HEK293T (cell line): ENCODE results near the gene PWWP3B.

ENCODE experiments used
- ARNT ChIP-seq: fragments of 450-650 bp; IDR thresholded peaks from 2 replicates; pipeline ENCODE4 v1.6.1; 2017; ENCODE audit warnings: mild to moderate bottlenecking
- BHLHE40 ChIP-seq: fragments of 450-650 bp; IDR thresholded peaks from 2 replicates; pipeline ENCODE4 v1.6.1; 2016; ENCODE audit warnings: mild to moderate bottlenecking, moderate library complexity, borderline replicate concordance
- FOXA1 ChIP-seq: fragments of 450-650 bp; IDR thresholded peaks from 2 replicates; pipeline ENCODE4 v1.6.1; 2016; ENCODE audit warnings: mild to moderate bottlenecking
- FOXK2 ChIP-seq: fragments of 450-650 bp; IDR thresholded peaks from 2 replicates; pipeline ENCODE4 v1.6.1; 2016; ENCODE audit warnings: mild to moderate bottlenecking
- FOXM1 ChIP-seq: fragments of 450-650 bp; IDR thresholded peaks from 2 replicates; pipeline ENCODE4 v1.6.1; 2017; ENCODE audit warnings: mild to moderate bottlenecking, borderline replicate concordance
- LEF1 ChIP-seq: fragments of 450-650 bp; IDR thresholded peaks from 2 replicates; pipeline ENCODE4 v1.6.1; 2017; ENCODE audit warnings: mild to moderate bottlenecking, borderline replicate concordance
- NFRKB ChIP-seq: fragments of 450-650 bp; IDR thresholded peaks from 2 replicates; pipeline ENCODE4 v1.6.1; 2016; ENCODE audit warnings: mild to moderate bottlenecking, moderate library complexity
- PKNOX1 ChIP-seq: fragments of 450-650 bp; IDR thresholded peaks from 2 replicates; pipeline ENCODE4 v1.6.1; 2016
- SP1 ChIP-seq: fragments of 450-650 bp; IDR thresholded peaks from 2 replicates; pipeline ENCODE4 v1.6.1; 2017
- SUZ12 ChIP-seq: fragments of 450-650 bp; IDR thresholded peaks from 2 replicates; pipeline ENCODE4 v1.6.1; 2016; ENCODE audit warnings: mild to moderate bottlenecking
- ZNF384 ChIP-seq: fragments of 450-650 bp; IDR thresholded peaks from 2 replicates; pipeline ENCODE4 v1.6.1; 2016

- TF ChIP-seq SUZ12: no peak
- TF ChIP-seq NFRKB: no peak
- TF ChIP-seq PKNOX1: no peak
- no peak for TF ChIP-seq LEF1
- no peak for TF ChIP-seq ZNF384
- TF ChIP-seq SP1: no peak
- TF ChIP-seq FOXM1: no peak
- TF ChIP-seq FOXK2: no peak
- no peak for TF ChIP-seq BHLHE40
- no peak for TF ChIP-seq ARNT
- TF ChIP-seq FOXA1: no peak
These were observed 35.2 kb downstream of the PWWP3B start for GRCh38 chrX:106203315-106203714.
